GM19043 (cell line): ENCODE data around the gene ATXN3L.
"Not testable (repeated sequence)": the region's sequence is repeated elsewhere in the genome, so short reads cannot be mapped to it uniquely, and the experiment has no call there.

ENCODE experiments used
- ATAC-seq: cut with Tn5 transposase; IDR thresholded peaks from one replicate; pipeline ENCODE4 v1.9.1; 2021; ENCODE audit warnings: low read depth; ENCODE audit not compliant: unreplicated experiment

Gene ATXN3L

DNA sequence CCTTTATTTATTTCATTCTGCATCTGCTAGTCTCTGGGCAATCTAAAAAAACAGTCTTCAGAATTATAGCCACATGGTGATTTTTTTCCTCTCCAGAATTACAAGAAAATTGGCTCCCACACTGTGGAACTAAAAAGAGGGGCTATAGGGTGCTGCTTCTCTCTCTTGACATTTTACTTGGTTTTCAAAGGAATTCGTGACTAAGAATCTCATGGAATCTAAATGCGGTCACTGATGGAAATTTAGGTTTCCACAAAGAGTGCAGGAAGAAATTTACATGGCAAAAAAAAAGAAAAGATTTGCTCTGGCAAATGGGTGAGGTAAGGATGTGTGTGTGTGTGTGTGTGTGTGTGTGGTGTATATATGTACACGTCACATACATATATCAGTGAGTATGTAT, 10.2 kb downstream of the ATXN3L start:
- no peak for ATAC-seq

DNA sequence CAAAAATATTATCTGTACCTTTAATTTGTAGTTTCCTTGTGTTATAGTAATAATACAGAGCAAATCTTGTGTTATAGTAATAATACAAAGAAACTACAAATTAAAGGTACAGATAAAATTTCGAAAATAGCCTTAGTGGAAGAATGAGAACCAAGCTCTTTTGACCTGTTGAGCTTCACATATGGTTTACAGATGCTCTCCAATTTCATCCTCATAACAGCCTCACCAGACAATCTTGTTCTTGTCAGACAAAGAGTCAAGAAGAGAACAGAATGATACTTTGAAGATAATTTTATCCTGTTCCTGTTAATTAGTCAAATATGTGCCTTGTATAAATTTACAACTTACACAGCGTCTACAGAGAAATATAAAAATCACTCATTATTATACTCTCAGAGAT, 12.8 kb downstream of the ATXN3L start:
- no peak for ATAC-seq

DNA sequence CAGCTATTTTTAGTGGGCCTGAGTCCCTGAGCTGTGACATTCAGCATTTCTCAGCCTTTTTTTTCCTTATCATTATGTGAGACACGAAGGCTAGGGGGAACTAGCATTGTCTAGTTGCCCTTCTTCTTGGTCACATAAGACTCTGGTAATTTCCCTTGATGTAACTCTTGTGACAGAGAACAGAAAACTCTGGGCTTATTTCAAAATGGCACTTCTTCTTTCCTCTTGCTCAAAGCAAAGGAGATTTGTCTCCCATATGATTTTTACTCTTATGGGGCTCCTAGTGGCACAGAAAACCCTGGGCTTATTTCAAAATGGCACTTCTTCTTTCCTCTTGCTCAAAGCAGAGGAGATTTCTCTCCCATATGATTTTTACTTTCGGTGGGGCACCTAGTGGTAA, 14.7 kb downstream of the ATXN3L start:
- ATAC-seq, result no peak

DNA sequence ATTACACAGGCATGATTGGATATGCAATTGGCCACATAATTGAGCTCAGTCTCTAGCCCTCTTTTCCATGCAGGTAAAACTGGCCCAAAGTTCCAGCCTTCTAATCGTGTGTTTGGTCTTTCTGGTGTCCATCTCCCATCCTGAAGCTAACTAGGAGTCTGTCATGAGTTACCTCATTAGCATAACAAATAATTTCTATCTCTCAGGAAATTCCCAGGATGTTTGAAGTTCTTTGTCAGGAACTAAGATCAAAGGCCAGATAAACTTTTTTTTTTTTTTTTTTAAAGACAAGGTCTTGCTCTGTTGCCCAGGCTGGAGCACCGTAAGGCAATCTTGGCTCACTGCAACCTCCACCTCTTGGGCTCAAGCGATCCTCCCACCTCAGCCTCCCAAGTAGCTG, 15.8 kb downstream of the ATXN3L start:
- no peak for ATAC-seq

DNA sequence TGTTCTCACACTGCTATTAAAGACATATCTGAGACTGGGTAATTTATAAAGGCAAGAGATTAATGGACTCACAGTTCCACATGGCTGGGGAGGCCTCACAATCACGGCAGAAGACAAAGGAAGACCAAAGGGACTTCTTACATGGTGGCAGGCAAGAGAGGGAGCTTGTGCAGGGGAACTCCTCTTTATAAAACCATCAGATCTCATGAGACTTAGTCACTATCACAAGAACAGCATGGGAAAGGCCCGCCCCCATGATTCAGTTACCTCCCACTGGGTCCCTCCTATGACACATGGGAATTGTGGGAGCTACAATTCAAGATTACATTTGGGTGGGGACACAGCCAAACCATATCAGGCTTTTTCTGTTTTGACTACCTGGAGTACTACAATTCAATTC, 16.6 kb downstream of the ATXN3L start:
- not testable (repeated sequence) for ATAC-seq

DNA sequence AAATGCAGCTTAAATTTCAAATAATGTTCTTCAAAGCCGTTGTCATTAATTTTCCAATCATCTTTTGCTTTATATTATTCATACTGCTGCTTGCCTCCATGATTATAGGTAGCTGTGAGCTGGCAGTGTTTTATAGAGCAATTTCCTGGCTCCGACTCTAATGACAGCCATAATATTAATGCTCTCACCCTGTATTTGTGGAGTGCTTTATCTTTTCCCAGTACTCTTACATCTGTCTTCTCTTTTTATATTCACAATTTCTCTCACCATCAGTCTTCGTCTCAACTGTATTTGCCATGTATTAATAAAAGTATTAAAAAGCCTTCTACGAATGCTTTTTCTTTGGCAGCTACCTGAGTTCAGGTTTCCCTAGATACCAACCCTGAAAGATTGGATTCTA, 21.0 kb downstream of the ATXN3L start:
- no peak for ATAC-seq

DNA sequence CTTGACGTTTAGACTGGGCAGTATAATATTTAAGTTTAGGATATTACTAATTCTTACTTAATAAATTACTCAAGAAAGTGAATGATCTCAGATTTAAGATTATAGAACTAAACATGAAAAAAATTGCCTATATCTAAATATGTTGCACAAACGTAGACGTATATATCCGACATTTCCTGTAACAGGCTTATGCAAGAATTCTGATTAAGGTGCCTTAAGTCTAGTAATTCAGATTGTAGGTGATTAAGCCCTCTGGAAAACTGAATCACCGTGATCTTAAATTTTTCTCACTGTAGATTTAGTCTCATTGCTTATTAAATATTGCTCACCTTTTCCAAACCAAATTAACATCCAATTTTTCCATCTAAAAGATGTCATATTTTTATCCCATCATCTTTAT, 24.0 kb downstream of the ATXN3L start:
- no peak for ATAC-seq

DNA sequence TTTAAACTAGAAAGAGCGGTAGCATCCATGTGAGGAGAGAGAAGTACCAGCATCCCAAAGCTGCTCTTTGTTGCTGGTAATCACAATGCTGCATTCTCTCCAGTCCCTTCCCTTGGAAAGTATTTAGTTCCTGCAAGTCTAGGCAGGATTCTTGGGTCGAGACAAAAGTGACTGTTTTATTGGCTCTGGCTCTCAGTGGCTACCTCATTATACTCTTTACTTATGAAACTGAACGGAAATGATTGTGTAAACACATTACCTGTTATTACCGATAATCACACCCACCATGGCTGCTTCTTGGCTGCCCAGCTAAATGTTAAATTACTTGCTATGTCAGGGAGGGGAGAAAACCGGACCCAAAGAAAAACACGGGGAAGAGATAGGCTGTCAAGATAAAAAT, 26.2 kb downstream of the ATXN3L start:
- no peak for ATAC-seq

DNA sequence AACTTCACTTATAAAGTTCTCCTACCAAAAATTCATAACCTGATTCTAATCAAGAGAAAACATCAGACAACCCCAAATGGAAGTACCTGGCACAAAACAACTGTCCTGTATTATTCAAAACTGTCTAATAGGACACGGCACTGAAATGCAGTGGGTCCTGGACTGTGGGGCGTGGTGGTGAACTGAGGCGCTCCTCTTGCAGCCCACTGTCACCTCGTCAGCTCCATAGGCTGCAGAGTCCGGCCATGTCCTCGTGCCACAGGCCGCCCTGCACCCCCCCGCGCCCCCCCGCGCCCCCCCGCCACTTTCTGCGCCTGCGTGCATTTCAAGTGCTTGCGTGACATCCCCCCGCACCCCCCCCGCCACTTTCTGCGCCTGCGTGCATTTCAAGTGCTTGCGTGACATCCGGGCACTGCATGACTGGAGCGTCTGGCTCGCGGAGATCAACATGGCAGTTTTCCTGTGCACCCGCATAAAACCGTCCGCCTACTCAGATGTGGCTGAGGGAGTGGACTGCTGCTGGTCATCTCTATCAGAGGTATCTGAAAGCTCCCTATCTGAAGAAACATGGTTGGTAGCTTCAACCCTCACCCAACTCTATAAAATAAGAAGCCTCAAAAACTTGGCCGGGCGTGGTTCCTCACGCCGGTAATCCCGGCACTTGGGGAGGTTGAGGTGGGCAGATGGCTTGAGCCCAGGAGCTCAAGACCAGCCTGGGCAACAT, 28.8 kb downstream of the ATXN3L start:
- no peak for ATAC-seq

DNA sequence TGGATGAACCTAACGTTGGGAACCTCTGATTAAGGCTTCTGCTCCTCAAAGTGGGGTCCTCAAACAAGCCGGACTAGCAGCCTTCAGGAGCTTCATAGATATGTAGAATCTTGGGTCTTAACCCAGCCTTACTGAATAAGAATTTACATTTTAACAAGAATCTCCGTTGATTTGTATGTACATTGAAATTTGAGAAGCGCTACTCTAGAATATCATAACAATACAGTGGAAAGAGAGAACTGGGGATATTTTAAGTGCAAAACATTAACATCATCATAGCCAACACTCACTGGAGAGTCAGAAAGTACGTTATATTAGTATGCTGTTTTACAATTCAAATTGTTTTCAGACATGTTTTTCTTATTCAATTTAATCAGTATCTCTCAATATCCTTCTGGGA, 31.2 kb downstream of the ATXN3L start:
- no peak for ATAC-seq

DNA sequence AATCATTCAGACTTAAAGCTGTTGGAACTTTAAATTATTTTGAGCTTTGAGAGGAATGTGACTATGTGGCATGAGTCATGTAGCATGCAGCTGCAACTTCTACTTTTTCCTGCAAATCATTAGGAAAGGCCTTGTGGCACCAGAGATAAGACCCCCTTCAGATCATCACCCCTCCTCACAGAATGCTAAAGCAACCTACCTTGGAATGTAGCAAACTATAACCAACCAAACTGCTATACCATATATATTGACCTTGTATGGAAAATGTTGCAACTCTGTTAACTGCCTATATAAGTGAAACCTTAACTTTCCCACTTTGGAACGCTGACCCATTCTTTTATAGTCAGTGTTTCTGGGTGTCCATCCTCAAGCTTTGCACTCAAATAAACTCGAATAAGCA, 32.0 kb downstream of the ATXN3L start:
- ATAC-seq, result no peak

DNA sequence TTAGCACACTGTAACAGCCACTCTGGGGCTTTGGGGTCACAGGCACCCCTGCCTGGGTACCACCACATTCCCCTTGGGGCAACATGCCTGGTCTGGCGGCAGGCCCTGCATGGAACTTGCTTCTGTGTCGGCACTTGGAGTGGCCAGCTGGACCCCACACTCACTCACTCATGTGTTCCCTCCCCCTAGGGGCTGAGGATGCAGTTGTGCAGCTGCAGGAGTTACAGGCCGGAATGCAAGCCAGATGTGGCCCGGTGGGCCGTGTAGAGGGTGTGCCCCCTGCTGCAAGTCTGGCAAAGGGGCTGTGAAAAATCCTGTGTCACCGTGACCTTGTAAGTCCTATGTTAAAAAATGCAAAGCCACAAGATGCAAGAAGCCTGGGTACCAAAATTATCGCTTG, 34.2 kb downstream of the ATXN3L start:
- ATAC-seq, result no peak

DNA sequence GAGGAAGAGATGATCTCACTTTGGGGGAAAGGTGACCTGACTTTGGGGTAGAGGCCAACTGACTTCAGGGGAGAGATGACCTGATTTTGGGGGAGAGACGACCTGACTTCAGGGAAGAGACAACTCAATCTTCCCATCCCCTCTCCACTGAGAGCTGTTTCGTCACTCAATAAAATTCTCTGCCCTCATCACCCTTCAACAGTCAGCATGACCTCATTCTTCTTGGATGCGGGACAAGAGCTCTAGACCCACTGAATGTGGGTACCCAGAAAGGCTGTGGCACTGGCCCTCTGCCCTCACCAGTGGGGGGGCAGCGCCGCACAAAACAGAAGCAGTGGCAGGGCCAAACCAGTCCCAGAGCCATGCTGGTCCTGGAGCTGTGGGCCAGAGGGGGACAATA, 34.6 kb downstream of the ATXN3L start:
- ATAC-seq, result no peak

DNA sequence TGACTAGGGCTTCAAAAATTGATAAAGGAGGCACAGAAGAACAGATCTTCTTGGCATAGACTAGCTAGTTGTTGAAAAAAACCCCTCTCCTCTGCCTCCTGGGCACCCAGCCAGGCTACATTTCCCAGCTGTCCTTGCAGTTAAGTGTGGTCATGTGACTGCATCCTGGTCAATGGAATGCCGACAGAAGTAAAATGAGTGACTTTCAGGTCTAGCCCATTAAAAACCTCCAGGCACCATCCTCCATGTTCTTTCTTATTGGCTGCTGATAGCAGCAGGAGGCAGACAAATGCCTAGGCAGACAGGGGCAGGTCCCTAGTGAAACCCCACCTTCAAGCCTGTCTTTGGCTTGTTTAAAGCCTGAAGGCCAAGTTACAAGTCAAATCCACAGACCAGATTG, 35.3 kb downstream of the ATXN3L start:
- no peak for ATAC-seq

DNA sequence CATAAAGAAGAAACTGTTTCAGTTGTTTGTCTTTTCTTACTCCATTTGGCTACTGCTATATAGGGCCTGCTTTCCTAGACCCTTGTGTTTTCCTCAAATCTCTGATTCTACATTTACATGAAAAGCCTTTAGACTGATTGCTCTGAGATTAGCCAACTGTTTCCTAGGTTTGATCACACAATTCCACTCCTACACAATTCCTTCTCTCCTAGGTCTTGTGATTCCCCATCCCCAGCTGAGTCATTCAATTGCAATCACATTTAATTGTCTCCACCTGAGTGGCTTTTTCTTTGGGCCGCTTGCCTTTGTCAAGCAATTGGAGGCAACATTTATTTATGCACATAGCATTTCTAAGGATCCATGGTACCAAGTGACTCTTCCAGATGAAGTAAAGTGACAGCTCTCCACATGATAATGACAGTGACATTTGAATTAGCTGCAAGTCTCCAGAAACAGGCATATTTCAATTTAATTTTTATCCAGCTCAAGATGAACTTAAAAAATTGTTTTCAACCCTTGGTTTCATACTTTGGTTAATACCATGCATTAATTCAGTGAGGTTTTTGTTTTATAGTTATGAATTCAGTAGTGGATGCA, 35.8 kb downstream of the ATXN3L start:
- ATAC-seq, result no peak

DNA sequence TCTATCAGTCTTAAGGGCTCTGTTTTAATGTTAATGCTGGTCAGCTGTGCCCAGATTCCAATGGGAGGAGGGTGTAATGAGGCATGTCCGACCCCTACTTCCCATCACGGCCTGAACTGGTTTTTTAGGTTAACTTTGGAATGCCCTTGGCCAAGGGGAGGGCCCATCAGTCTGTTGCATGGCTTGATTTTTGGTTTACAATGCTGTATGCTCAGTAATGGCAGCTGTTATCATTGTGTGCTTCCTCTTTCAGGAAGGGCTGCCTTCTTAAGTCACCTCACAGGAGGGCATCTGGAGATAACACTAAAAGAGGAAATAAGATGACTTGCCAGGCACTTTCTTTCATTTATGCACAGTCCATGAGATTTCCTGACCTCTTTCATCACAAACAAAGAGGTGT, 36.3 kb downstream of the ATXN3L start:
- no peak for ATAC-seq

DNA sequence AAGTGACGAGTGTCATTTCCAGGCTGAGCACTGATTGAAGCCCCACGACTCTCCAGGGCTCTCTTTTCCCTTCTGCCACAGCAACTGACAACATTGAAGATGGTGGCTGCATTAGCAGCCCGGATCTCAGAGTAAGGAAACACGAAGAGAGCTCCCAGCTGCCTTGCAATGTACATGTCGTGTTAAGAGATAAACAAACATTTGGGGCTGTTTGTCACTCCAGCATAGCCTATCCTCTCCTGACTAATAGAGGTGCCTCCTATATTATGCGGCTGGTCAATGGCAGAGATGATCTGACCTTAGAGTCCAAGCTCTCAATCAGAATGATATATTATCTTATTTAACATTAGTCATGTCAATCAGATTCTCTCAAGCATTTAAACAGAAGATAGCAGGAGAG, 38.6 kb downstream of the ATXN3L start:
- ATAC-seq, result no peak

DNA sequence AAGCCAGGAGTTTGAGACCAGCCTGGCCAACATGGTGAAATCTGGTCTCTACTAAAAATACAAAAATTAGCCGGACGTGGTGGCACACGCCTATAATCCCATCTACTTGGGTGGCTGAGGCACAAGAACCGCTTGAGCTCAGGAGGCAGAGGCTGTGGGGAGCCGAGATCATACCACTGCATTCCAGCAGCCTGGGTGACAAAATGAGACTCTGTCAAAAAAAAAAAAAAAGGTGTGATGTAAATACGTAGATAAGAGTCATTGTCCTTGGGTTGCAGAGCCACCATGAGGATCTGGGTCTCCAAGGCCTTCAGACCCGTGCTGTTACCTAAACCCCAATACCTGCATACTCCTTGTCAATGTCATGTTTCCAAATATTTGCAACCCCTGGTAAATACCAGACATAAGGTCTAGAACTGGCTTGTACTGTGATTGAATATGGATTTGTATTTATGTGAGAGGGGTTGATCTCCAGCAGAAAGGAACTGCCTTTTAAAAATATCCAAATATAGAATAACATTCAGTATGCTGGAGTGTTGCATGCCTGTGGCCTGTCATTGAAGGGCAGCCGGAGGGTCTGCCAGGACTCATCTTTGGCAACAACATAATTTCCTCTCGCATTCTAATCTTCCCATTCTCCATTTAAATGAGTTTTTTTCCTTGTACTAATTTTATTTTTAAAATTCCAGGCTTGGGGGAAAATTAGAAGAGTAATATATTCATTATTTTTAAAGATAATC, 40.4 kb downstream of the ATXN3L start:
- ATAC-seq, result no peak

DNA sequence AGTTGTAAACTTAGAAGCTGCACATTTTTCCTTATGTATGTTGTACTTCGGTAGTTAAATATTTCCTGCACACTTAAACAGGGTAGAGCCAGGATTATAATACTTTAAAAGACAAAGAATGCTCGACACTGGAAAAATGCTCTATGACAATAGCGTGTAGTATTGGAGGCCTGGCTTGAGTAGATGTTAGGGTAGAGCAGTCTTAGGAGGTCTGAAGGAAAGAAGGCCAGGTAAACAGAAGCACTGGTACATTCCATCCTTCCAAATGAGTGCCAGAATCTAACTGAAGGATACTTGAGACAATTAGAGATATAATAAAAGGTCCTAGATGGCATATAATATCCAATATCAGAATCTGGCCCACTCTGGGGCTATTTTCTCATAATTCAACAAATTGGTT, 42.3 kb downstream of the ATXN3L start:
- no peak for ATAC-seq

DNA sequence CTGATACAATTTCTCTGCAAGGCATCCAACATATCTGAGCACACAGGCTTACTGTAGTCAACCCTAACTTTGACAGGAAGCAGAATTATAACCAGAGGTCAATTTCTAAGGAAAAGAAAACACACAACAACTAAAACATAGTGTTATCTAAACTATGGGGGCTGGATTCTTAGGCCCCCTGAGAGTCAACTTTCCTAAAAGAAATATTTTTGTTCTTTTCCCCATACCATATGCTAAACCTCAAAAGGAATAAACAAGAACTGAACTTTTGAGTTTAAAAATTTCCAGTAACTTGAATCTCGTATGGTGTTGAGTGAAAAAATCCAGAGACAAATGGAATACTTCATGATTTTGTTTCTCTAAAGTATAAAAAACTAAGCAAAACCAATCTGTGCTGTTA, 42.9 kb downstream of the ATXN3L start:
- no peak for ATAC-seq

DNA sequence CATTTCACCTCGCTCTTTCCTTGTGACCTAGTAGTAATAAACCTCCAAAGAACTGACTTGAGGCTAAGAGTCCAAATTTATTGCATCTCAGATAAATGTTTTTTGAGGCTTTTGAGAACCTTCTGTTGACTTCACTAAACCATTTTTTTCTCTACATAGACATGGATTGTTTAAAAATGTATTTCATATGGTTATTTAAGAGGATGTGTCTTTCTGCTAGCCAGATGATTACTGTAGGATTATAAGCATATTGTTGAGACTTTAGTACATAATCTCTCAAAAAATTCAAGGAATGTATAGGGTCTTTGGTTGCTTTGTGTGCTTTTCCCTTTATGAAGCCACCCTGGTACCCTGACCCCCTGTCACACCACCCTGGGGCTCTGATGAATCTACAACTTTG, 44.8 kb downstream of the ATXN3L start:
- ATAC-seq, result no peak

DNA sequence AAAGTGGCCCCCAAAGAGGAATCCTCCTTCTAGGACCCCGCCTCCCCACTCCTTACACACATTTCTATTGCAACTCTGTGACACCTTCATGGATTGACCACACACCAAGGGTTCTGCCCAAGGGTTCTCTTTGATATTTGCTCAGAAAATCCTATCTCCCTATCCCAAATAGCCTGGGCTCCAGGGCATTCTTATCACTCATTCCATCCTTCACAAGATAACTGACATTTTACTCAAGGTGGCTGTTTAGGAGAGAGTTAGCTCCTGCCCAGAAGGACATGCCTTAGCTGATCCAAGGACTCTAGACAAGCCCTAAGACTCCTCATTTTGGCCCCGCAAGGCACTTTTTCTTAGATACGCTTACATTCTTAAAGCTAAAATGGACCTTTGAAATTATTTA, 47.4 kb downstream of the ATXN3L start:
- ATAC-seq, result no peak
